ENCODE data around the gene ZSCAN31. TPM values are rescaled to one million over a fixed set of nuclear protein-coding genes. Genes with fewer than 3 reads are reported as not detected.

The ZSCAN31 gene
- total and polyA plus RNA-seq, 11 donors, result 3.3 to 22.0 (median 9.9) TPM

DNA sequence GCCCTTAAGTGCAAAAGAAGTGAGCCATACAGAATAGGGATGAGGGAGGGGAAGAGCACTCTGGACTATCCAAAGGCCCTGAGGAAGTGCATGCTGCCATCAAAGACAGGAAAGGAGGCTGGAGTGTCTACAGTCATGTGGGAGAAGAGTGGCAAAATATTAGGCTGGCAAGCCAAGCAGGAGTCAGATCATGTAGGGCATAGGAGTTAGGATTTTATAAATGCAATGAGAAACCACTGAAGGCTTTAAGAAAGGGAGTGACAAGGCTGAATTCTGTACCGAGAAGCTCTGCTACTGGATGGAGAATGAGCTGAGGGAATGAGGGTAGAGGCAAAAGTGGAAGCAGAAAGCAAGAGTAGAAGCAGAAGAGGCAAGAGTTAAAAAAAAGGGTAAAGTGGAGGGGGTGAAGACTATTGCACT lies 2.3 kb downstream of the ZSCAN31 start:
- Histone ChIP-seq H3K9me3 (peaks cover 0 to 9% (median 0%) of the 10 kb centered on the region in 12 donors), H3K36me3 (peaks cover 0 to 9% (median 0%) of the 10 kb centered on the region in 9 donors), H3K27ac (peak overlapping the region in 4 of 12 donors; percentile 1 to 98 (median 52)), H3K4me1 (peaks cover 0 to 24% (median 12%) of the 10 kb centered on the region in 12 donors), H3K4me3 (no peak overlapping the region), H3K27me3 (no peaks in the 10 kb centered on the region)
- intact Hi-C loops (cut with DNase I), result loop anchor here in 5 of 10 donors (5.0 to 10.0 kb wide), 5 partner anchors 49 to 499 kb away; partner anchors contain the start of genes PGBD1 (in 2 of the 5), NKAPL (in 1 of the 5), ZKSCAN4 (in 1 of the 5) and ZNF165 (in 1 of the 5)
- no peak for DNase-seq
- ATAC-seq, result no peak
- WGBS, 4 donors, result 84 to 100% (median 90%) methylated on average over 1 of the region's 1 CpG
- TF ChIP-seq POLR2A (IDR thresholded peaks at IDR 0.05) (no peak), CTCF (IDR thresholded peaks at IDR 0.05) (no peak)

- no peak overlapping the region for H3K4me3 ChIP-seq
- no peaks in the 10 kb centered on the region for H3K27me3 ChIP-seq
- intact Hi-C loops (cut with DNase I), result loop anchor here in 5 of 10 donors (5.0 to 10.0 kb wide), 5 partner anchors 48 to 498 kb away; partner anchors contain the start of genes PGBD1 (in 2 of the 5), NKAPL (in 1 of the 5), ZKSCAN4 (in 1 of the 5) and ZNF165 (in 1 of the 5)
- peaks cover 0 to 15% (median 0%) of the 10 kb centered on the region in 9 donors for H3K36me3 ChIP-seq
- WGBS, 4 donors, result 96 to 99% (median 96%) methylated on average over 2 of the region's 2 CpGs
- DNase-seq (no peak), ATAC-seq (no peak)
- TF ChIP-seq CTCF (IDR thresholded peaks at IDR 0.05), result no peak
- TF ChIP-seq POLR2A (IDR thresholded peaks at IDR 0.05), result no peak
- H3K4me1 ChIP-seq, result peaks cover 0 to 24% (median 12%) of the 10 kb centered on the region in 12 donors
- peaks cover 0 to 13% (median 3%) of the 10 kb centered on the region in 12 donors for H3K9me3 ChIP-seq
- H3K27ac ChIP-seq, result peak overlapping the region in 1 of 12 donors; percentile 98
Measured at GRCh38 chr6:28333047-28333446, 2.9 kb downstream of the ZSCAN31 start.

DNA sequence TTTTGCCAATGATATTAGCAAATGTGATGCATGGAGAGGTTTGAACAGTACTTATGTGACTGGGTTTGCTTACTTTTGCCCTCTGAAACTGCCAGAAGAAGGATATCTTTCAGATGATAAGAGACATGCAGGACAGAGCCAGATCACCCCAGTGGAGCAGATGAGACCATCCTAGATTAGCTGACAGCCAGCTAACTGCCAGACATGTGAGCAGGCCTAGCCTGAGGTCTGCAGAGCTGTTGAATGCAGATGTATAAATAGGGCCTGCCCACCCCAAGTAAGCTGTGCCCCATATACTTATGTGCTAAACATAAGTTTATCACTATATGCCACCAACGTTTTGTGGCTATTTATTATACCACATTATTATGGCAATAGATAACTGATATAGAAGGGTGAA lies 5.9 kb downstream of the ZSCAN31 start:
- H3K4me1 ChIP-seq, result peaks cover 0 to 8% (median 3%) of the 10 kb centered on the region in 12 donors
- H3K4me3 ChIP-seq, result no peak overlapping the region
- H3K27ac ChIP-seq, result no peak overlapping the region
- ATAC-seq, result peak in 1 of 4 donors; percentile 33
- peaks cover 12 to 44% (median 27%) of the 10 kb centered on the region in 9 donors for H3K36me3 ChIP-seq
- no peak for DNase-seq
- peaks cover 0 to 44% (median 31%) of the 10 kb centered on the region in 12 donors for H3K9me3 ChIP-seq
- intact Hi-C loops (cut with DNase I), result loop anchor here in 5 of 10 donors (5.0 to 10.0 kb wide), 5 partner anchors 45 to 495 kb away; partner anchors contain the start of genes PGBD1 (in 2 of the 5), NKAPL (in 1 of the 5), ZKSCAN4 (in 1 of the 5) and ZNF165 (in 1 of the 5)
- TF ChIP-seq CTCF (IDR thresholded peaks at IDR 0.05), result no peak
- no peak for TF ChIP-seq POLR2A (IDR thresholded peaks at IDR 0.05)
- H3K27me3 ChIP-seq, result no peaks in the 10 kb centered on the region
- WGBS, 4 donors, result 38 to 56% (median 49%) methylated on average over 1 of the region's 1 CpG

GRCh38 chr6:28326371-28326948 lies 9.5 kb downstream of the ZSCAN31 start:
- Histone ChIP-seq H3K4me3 (no peak overlapping the region), H3K27ac (no peak overlapping the region), H3K9me3 (peaks cover 0 to 55% (median 32%) of the 10 kb centered on the region in 12 donors), H3K4me1 (no peaks in the 10 kb centered on the region), H3K36me3 (peaks cover 12 to 60% (median 37%) of the 10 kb centered on the region in 9 donors), H3K27me3 (no peaks in the 10 kb centered on the region)
- ATAC-seq, result no peak
- 97 to 98% (median 97%) methylated on average over 7 of the region's 7 CpGs for WGBS, 4 donors
- intact Hi-C loops (cut with DNase I), result loop anchor here in 1 of 10 donors (2.0 kb wide), 1 partner anchor 48 kb away; no protein-coding TSS in a partner anchor
- TF ChIP-seq POLR2A (IDR thresholded peaks at IDR 0.05) (no peak), CTCF (IDR thresholded peaks at IDR 0.05) (no peak)
- no peak for DNase-seq
